HG02610 (cell line): Measurements from ENCODE around the gene DTX1.

ENCODE experiments used
- ATAC-seq: cut with Tn5 transposase; IDR thresholded peaks from one replicate; pipeline ENCODE4 v1.9.1; 2021; ENCODE audit warnings: mild to moderate bottlenecking, moderate library complexity; ENCODE audit not compliant: unreplicated experiment

The DTX1 gene

DNA sequence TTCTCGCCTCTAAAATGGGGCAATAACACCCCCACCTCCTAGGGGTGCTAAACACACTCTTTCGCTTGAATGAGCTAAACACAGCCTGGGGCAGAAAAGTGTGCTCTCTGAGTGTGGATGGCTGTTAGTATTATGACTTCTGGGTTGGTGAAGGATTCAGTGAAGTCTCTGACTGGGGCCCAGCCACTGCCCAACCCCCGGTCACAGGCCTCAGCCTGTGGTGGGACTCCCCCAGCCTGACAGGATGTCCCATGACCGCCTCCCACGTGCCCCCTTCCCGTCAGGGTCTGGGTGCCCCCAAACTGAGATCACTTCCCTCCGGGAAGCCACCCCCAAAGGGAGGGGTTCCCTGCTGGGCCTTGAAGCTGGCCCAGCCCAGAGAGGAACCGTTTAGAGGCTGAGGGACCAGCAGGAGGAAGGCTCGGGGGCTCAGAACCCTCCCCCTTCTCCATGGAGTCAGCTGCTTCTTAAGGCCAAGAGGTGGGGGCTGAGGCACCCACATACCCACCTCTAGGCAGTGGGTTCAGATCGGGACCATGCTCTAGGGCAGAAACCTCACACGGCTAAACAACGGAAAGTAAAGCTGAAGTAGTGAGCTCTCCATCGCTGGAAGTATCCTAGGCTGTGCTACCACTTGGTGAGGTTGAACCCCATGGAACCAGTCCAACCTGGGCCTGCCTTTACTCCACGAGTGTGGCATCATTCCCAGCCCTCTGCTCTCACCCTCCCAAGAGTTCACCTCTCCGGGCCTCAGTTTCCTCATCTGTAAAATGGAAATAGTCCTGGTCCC lies 13.8 kb downstream of the DTX1 start:
- ATAC-seq: peak; percentile 38

- no peak for ATAC-seq
These were observed 14.9 kb downstream of the DTX1 start for GRCh38 chr12:113071135-113072112.

DNA sequence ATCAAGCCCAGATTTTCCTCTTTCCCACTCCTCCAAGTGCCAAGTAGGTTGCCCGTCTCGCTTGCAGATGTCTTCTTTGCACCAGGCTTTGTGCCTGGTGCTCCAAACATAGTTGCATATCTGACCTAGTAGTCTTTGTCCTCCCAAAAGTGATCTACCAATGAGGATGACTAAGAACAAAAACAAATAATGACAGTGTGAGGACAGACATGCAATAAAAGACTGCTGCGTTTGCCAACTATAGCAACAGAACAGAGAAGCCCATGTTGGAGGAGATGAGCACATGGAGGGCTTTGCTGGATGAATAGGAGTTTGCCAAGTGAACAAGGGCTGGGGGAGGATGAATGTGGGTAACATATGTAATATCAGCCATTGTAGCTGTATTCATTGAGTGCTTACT lies 15.6 kb downstream of the DTX1 start:
- no peak for ATAC-seq

GRCh38 chr12:113073586-113073985 lies 17.1 kb downstream of the DTX1 start:
- no peak for ATAC-seq

GRCh38 chr12:113075137-113075683 lies 18.7 kb downstream of the DTX1 start:
- peak; percentile 89 for ATAC-seq

DNA sequence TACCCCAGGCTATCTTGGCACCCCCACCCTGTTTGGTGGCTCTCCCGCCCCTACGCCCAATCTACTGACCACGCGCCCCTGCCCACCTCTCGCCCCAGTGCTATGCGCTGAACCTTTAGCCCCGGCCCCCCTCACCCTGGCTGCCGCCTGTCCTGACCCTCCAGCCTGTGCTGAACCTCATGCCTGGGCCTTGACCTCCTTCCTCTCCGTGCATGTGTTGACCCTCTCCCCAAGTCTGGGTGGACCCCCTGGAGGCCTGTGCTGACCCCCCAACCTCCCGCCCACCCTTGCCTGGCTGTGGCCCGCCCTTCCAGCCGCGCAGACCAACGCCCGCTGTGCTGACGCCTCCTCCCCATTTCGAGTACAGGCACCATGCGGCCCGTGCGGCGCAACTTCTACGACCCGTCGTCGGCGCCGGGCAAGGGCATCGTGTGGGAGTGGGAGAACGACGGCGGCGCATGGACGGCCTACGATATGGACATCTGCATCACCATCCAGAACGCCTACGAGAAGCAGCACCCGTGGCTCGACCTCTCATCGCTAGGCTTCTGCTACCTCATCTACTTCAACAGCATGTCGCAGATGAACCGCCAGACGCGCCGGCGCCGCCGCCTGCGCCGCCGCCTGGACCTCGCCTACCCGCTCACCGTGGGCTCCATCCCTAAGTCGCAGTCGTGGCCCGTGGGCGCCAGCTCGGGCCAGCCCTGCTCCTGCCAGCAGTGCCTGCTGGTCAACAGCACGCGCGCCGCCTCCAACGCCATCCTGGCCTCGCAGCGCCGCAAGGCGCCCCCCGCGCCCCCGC lies 20.7 kb downstream of the DTX1 start:
- no peak for ATAC-seq

DNA sequence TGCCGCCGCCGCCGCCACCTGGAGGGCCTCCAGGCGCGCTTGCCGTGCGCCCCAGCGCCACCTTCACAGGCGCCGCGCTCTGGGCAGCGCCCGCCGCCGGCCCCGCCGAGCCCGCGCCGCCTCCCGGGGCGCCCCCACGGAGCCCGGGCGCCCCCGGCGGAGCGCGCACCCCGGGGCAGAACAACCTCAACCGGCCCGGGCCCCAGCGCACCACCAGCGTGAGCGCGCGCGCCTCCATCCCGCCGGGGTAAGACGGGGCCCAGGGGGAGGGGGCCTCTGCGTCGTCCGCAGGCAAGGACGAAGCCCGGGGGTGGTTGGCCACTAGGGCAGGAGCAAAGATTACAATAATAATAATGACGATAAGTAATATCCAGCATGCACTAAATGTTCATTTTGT lies 21.3 kb downstream of the DTX1 start:
- ATAC-seq: no peak

DNA sequence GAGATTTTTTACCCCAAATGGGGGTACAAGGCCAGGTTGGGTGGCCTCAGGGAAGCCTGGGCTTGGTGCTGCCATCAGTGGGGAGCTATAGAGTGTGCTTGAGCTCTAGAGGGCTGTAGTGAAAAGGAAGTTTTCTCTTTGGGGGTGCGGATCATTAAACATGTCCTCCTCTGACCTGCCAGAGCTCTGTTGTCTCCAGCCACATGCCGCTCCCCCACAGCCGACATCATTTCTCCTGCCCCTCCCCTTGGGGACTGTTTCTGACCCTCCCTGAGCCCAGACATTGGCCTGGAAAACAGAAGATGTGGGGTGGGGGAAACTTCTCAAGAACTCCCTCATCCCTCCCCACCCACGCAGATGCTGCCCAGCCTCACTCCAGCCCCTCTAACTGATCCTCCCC lies 25.3 kb downstream of the DTX1 start:
- ATAC-seq: no peak

DNA sequence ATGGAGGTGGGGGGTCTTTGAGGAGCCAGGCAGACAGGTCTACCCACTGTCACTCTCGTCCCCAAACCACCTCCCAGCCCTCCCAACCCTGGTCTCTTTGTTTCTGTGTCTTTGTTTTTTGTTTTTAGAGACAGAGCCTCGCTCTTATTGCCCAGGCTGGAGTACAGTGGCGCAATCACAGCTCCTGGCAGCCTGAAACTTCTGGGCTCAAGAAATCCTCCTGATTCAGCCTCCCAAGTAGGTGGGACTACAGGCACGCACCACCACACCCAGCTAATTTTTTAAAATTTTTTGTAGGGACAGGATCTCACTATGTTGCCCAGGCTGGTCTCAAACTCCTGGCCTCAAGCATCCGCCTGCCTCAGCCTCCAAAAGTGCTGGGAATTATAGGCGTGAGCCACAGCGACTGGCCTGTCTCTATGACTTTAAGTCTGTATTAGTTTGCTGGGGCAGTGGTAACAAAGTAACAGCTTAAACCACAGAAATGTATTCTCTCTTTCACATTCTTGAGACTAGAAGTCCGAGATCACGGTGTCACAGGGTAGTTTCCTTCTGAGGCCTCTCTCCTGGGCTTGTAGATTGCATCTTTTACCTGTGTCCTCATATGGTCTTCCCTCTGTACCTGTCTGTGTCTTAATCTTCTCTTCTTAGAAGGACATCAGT lies 26.1 kb downstream of the DTX1 start:
- peak; percentile 65 for ATAC-seq

GRCh38 chr12:113083863-113084435 lies 27.4 kb downstream of the DTX1 start:
- ATAC-seq: no peak

GRCh38 chr12:113086249-113087164 lies 30.0 kb downstream of the DTX1 start:
- ATAC-seq: peak; percentile 31

GRCh38 chr12:113087193-113087592 lies 30.7 kb downstream of the DTX1 start:
- ATAC-seq: no peak

DNA sequence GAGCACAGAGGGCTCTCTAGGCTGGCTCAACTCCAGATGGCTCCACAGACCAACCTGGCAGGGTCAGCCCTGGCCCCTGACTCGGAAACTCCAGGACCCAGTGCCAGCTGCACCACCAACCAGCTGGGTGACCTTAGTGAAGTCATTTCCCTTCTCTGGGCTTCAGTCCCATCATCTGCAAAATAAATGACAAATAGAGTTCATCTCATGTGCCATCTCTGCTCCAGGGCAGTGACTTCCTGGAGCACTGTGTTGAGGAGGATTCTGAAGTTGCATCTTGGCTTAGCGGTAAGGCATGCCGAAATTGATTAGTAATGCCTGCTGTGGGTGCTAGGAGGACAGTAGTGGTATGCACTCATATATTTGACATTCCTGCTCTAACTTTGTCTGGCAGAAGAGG lies 31.5 kb downstream of the DTX1 start:
- no peak for ATAC-seq

GRCh38 chr12:113088971-113089756 lies 32.6 kb downstream of the DTX1 start:
- ATAC-seq: peak; percentile 34

GRCh38 chr12:113089839-113090238 lies 33.3 kb downstream of the DTX1 start:
- ATAC-seq: no peak

DNA sequence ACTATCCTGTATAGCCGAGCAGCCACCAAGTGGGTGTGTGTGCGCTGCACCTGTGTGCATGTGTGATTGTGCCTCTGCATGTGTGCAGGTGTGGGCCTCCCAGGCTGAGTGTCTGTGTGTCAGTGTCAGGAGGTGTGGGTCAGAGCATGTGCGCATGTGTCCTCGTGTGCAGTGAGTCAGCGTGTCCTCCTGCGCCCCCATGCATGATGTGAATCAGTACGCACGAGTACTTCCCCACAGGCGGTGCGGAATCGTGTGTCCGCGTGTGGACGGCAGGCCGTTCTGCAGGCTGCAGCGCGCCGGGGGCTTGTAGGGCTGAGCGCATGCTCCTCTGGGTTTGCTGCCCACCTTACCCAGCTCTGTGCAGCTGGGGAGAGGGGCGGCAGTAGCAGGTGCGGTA lies 34.2 kb downstream of the DTX1 start:
- ATAC-seq: no peak

- ATAC-seq: no peak
These were observed 35.0 kb downstream of the DTX1 start for GRCh38 chr12:113091506-113091905.
